Measurements from ENCODE around the gene MUC3A. TPM values are rescaled to one million over a fixed set of nuclear protein-coding genes. Genes with fewer than 3 reads are reported as not detected.

MUC3A gene
- total RNA-seq, 2 experiments from 2014 or later = not detected

DNA sequence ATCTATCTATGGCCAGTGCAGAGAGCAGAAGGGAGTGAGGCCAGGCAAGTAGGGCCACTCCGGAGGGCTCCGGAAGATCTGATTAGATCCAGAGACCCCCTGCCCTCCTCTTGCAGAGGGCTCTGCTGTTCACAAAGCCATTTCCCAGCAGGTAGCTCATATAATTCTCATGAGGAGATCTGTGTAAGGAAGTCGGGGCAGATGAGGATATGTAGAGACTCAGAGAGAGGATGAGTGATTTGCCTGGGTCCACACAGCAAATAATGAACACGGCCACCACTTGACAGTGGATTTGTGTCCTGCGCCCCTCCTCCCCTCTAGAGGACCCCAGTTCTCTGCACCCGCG lies 22.6 kb downstream of the MUC3A start:
- Mint-ChIP-seq H3K4me3 (no peak overlapping the region), H3K36me3 (ENCODE audit: low read depth) (no peaks in the 10 kb centered on the region), H3K4me1 (ENCODE audit: low read depth) (peaks cover 8% of the 10 kb centered on the region), H3K27me3 (peaks cover 60% of the 10 kb centered on the region), H3K9me3 (peaks cover 4% of the 10 kb centered on the region), H3K27ac (no peak overlapping the region)
- ATAC-seq (ENCODE audit: poor library complexity) = no peak
- Histone ChIP-seq H3K9me3 (ENCODE audit: control insufficient read depth in 1 of 2, insufficient read depth in 1 of 2, low read length in 2 of 2) (peaks cover 0 to 16% of the 10 kb centered on the region in 2 experiments), H3K4me1 (ENCODE audit: insufficient read depth, low read length) (peaks cover 5% of the 10 kb centered on the region), H3K36me3 (ENCODE audit: insufficient read depth, low read length) (no peaks in the 10 kb centered on the region), H3K4me3 (ENCODE audit: low read length) (no peak overlapping the region), H3K27me3 (ENCODE audit: control insufficient read depth in 1 of 2, insufficient read depth in 2 of 2, low read length in 2 of 2) (peaks cover 11 to 26% of the 10 kb centered on the region in 2 experiments), H3K27ac (ENCODE audit: low read depth in 1 of 2, low read length in 2 of 2) (no peak overlapping the region)
- TF ChIP-seq, protein P1, sequence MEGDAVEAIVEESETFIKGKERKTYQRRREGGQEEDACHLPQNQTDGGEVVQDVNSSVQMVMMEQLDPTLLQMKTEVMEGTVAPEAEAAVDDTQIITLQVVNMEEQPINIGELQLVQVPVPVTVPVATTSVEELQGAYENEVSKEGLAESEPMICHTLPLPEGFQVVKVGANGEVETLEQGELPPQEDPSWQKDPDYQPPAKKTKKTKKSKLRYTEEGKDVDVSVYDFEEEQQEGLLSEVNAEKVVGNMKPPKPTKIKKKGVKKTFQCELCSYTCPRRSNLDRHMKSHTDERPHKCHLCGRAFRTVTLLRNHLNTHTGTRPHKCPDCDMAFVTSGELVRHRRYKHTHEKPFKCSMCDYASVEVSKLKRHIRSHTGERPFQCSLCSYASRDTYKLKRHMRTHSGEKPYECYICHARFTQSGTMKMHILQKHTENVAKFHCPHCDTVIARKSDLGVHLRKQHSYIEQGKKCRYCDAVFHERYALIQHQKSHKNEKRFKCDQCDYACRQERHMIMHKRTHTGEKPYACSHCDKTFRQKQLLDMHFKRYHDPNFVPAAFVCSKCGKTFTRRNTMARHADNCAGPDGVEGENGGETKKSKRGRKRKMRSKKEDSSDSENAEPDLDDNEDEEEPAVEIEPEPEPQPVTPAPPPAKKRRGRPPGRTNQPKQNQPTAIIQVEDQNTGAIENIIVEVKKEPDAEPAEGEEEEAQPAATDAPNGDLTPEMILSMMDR (IDR thresholded peaks at IDR 0.05) = no peak
- DNase-seq = no peak
- POLR2A ChIA-PET = no interaction called here
- CTCF ChIA-PET = no interaction called here
- intact Hi-C loops (cut with DNase I, micrococcal nuclease) = no loop called here

DNA sequence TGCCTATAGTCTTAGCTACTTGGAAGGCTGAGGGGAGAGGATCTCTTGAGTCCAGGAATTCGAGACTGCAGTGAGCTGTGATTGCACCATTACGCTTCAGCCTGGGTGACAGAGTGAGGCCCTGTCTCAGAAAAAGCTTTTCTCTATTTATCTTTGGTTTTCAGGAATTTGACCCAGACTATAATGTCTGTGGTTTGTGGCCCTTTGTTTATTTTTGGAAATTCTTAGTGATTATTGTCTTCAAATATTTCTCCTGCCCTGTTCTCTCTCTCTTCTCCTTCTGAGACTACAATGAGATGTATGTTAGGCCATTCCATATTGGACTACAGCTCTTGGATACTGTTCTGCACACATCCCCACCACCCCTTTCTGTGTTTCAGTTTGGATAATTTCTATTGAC lies 24.7 kb downstream of the MUC3A start:
- intact Hi-C loops (cut with DNase I, micrococcal nuclease) = no loop called here
- POLR2A ChIA-PET = no interaction called here
- H3K36me3 Mint-ChIP-seq (ENCODE audit: low read depth) = no peaks in the 10 kb centered on the region

GRCh38 chr7:100975371-100975821 lies 26.1 kb downstream of the MUC3A start:
- no peak overlapping the region for H3K4me3 Mint-ChIP-seq
- no peak for ATAC-seq (ENCODE audit: poor library complexity)
- Histone ChIP-seq H3K9me3 (ENCODE audit: control insufficient read depth in 1 of 2, insufficient read depth in 1 of 2, low read length in 2 of 2) (peaks cover 0 to 7% of the 10 kb centered on the region in 2 experiments), H3K4me1 (ENCODE audit: insufficient read depth, low read length) (no peaks in the 10 kb centered on the region), H3K36me3 (ENCODE audit: insufficient read depth, low read length) (no peaks in the 10 kb centered on the region), H3K4me3 (ENCODE audit: low read length) (no peak overlapping the region), H3K27ac (ENCODE audit: low read depth in 1 of 2, low read length in 2 of 2) (no peak overlapping the region), H3K27me3 (ENCODE audit: control insufficient read depth in 1 of 2, insufficient read depth in 2 of 2, low read length in 2 of 2) (peaks cover 0 to 4% of the 10 kb centered on the region in 2 experiments)
- TF ChIP-seq, protein P1 (IDR thresholded peaks at IDR 0.05) = no peak
- H3K27me3 Mint-ChIP-seq = peaks cover 30% of the 10 kb centered on the region
- no peaks in the 10 kb centered on the region for H3K36me3 Mint-ChIP-seq (ENCODE audit: low read depth)
- DNase-seq = no peak
- H3K9me3 Mint-ChIP-seq = peaks cover 4% of the 10 kb centered on the region
- H3K27ac Mint-ChIP-seq = no peak overlapping the region
- intact Hi-C loops (cut with DNase I, micrococcal nuclease) = no loop called here
- ChIA-PET CTCF (no interaction called here), POLR2A (no interaction called here)
- no peaks in the 10 kb centered on the region for H3K4me1 Mint-ChIP-seq (ENCODE audit: low read depth)

More for the DNA sequence above, 24.7 kb downstream of the MUC3A start:
- Mint-ChIP-seq H3K4me1 (ENCODE audit: low read depth) (no peaks in the 10 kb centered on the region), H3K9me3 (peaks cover 4% of the 10 kb centered on the region), H3K4me3 (no peak overlapping the region), H3K27ac (no peak overlapping the region), H3K27me3 (peaks cover 39% of the 10 kb centered on the region)
- Histone ChIP-seq H3K4me1 (ENCODE audit: insufficient read depth, low read length) (no peaks in the 10 kb centered on the region), H3K4me3 (ENCODE audit: low read length) (no peak overlapping the region), H3K9me3 (ENCODE audit: control insufficient read depth in 1 of 2, insufficient read depth in 1 of 2, low read length in 2 of 2) (peaks cover 0 to 12% of the 10 kb centered on the region in 2 experiments), H3K36me3 (ENCODE audit: insufficient read depth, low read length) (no peaks in the 10 kb centered on the region), H3K27ac (ENCODE audit: low read depth in 1 of 2, low read length in 2 of 2) (no peak overlapping the region), H3K27me3 (ENCODE audit: control insufficient read depth in 1 of 2, insufficient read depth in 2 of 2, low read length in 2 of 2) (peaks cover 0 to 11% of the 10 kb centered on the region in 2 experiments)
- ATAC-seq (ENCODE audit: poor library complexity) (no peak), DNase-seq (no peak)
- TF ChIP-seq, protein P1 (IDR thresholded peaks at IDR 0.05) = no peak
- CTCF ChIA-PET = no interaction called here
